Keratinocyte (primary cell): ENCODE measurements around the gene ITGB8. TPM values are rescaled to one million over a fixed set of nuclear protein-coding genes. Genes with fewer than 3 reads are reported as not detected.

Experiments used
- DNase-seq: peaks from one replicate; pipeline ENCODE4 v3.0.0-alpha.2; 2011; ENCODE audit warnings: low read depth, missing footprints, low spot score
- FAIRE-seq: peaks from 2 replicates; lab custom pipeline; 2011; peaks lifted over from hg19 to GRCh38; lab: Jason Lieb, UNC
- H2AFZ ChIP-seq: 2 replicates; pipeline ENCODE4 v1.6.0; 2012; ENCODE audit warnings: low read length, control low read depth, inconsistent platforms; ENCODE audit not compliant: control insufficient read depth
- H3K27ac ChIP-seq: 2 replicates; pipeline ENCODE4 v1.5.1; 2011; ENCODE audit warnings: low read length; ENCODE audit not compliant: control insufficient read depth, insufficient read depth
- H3K27me3 ChIP-seq: 3 replicates; pipeline ENCODE4 v1.6.0; 2011; ENCODE audit warnings: low read length; ENCODE audit not compliant: control insufficient read depth, insufficient read depth; ENCODE audit errors: extremely low read depth
- H3K36me3 ChIP-seq, 2 experiments: 2 replicates in 1 of 2; 3 replicates in 1 of 2; pipeline ENCODE4 v1.5.1; 2011; ENCODE audit warnings: low read length in 2 of 2, mild to moderate bottlenecking in 1 of 2; ENCODE audit not compliant: control insufficient read depth in 2 of 2, insufficient read depth in 2 of 2; ENCODE audit errors: extremely low read depth in 1 of 2
- H3K4me1 ChIP-seq: 3 replicates; pipeline ENCODE4 v1.5.1; 2011; ENCODE audit warnings: low read length; ENCODE audit not compliant: control insufficient read depth, insufficient read depth; ENCODE audit errors: extremely low read depth
- H3K4me2 ChIP-seq: 3 replicates; pipeline ENCODE4 v1.6.0; 2011; ENCODE audit warnings: low read depth, low read length; ENCODE audit not compliant: control insufficient read depth, insufficient read depth; ENCODE audit errors: extremely low read depth
- H3K4me3 ChIP-seq, 3 experiments: fragments of 200-600 bp in 1 of 3; sonication (generic) in 1 of 3; 2 replicates in 2 of 3; 3 replicates in 1 of 3; pipeline ENCODE4 v1.5.1; 2011 to 2016; ENCODE audit warnings: low read length in 3 of 3, mild to moderate bottlenecking in 3 of 3, control low read depth in 2 of 3, inconsistent platforms in 1 of 3, low read depth in 1 of 3, mixed read lengths in 1 of 3, mixed run types in 1 of 3, moderate library complexity in 1 of 3; ENCODE audit not compliant: control insufficient read depth in 2 of 3, insufficient read depth in 2 of 3; ENCODE audit errors: extremely low read depth in 1 of 3
- H3K79me2 ChIP-seq: 2 replicates; pipeline ENCODE4 v1.6.0; 2012; ENCODE audit warnings: low read length; ENCODE audit not compliant: control insufficient read depth, insufficient read depth
- H3K9ac ChIP-seq: 3 replicates; pipeline ENCODE4 v1.6.0; 2011; ENCODE audit warnings: low read length; ENCODE audit not compliant: control insufficient read depth, insufficient read depth; ENCODE audit errors: extremely low read depth
- H3K9me1 ChIP-seq: 3 replicates; pipeline ENCODE4 v1.6.0; 2011; ENCODE audit warnings: low read length; ENCODE audit not compliant: control insufficient read depth, insufficient read depth; ENCODE audit errors: extremely low read depth
- H3K9me3 ChIP-seq: 2 replicates; pipeline ENCODE4 v1.5.1; 2012; ENCODE audit warnings: low read depth, low read length; ENCODE audit not compliant: control insufficient read depth
- H4K20me1 ChIP-seq: 3 replicates; pipeline ENCODE4 v1.6.0; 2011; ENCODE audit warnings: low read length; ENCODE audit not compliant: control insufficient read depth, insufficient read depth; ENCODE audit errors: extremely low read depth
- EZH2 ChIP-seq: IDR thresholded peaks from one replicate; pipeline ENCODE4 v1.6.1; 2012; ENCODE audit warnings: inconsistent platforms, mild to moderate bottlenecking, low read length, moderate library complexity
- dilution Hi-C: fragments of 300-500 bp; cut with MboI; formaldehyde crosslinking; loops from one replicate; pipeline ENCODE4 v1.7.0; 2020; ENCODE audit warnings: low sequenced_read_pairs; ENCODE audit not compliant: extremely low pct_ligation_motif_present
- polyA plus RNA-seq, 5 experiments: library from polyadenylated mRNA; depleted of rRNA in 3 of 5; stranded (reverse) in 3 of 5; stranded (forward) in 1 of 5; unstranded in 1 of 5; fragments of >200 nt; gene quantifications; 1 replicate in 1 of 5; 2 replicates in 3 of 5; 3 replicates in 1 of 5; pipeline versions ENCODE4 v1.2.1 to v1.2.3, GENCODE V29; 2011 to 2012; ENCODE audit warnings: missing spikeins in 2 of 5, low read depth in 1 of 5, low replicate concordance in 1 of 5
- TF ChIP-seq, protein P1 (sequence below), 3 experiments: IDR thresholded peaks in 1 of 3; conservative IDR thresholded peaks in 1 of 3; optimal IDR thresholded peaks in 1 of 3; 2 replicates in 2 of 3; 3 replicates in 1 of 3; pipeline versions ENCODE3 to v1.5.1; 2011; ENCODE audit warnings: low read length in 3 of 3, mild to moderate bottlenecking in 3 of 3, moderate library complexity in 2 of 3, control low read depth in 1 of 3, inconsistent platforms in 1 of 3; ENCODE audit not compliant: insufficient read depth in 2 of 3; ENCODE audit errors: extremely low read depth in 1 of 3

The ITGB8 gene
- polyA plus RNA-seq, 1 donor (not counting 4 experiments of a cell fraction or from before 2014, with no cell fraction given) = 10.9 TPM

DNA sequence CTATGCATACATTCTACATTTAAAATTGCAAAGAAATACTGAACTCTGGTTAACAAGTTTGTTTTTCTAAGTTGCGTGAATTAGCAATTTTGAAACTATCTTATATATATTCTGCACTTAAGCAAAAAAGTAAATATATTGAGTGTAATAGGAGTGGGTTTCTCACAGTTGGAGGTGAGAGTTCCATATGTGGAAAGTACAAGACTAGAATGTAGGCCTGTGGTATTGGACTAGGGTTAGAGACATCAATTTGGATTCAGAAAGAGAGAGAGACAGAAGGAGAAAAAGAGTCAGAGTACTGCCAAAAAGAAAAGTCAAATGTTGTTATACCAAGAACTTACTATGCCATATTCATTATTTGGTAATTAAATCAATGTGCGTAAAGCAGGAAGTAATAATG lies 47.3 kb upstream of the ITGB8 start:
- dilution Hi-C loops = no loop called here
- no peak for DNase-seq

DNA sequence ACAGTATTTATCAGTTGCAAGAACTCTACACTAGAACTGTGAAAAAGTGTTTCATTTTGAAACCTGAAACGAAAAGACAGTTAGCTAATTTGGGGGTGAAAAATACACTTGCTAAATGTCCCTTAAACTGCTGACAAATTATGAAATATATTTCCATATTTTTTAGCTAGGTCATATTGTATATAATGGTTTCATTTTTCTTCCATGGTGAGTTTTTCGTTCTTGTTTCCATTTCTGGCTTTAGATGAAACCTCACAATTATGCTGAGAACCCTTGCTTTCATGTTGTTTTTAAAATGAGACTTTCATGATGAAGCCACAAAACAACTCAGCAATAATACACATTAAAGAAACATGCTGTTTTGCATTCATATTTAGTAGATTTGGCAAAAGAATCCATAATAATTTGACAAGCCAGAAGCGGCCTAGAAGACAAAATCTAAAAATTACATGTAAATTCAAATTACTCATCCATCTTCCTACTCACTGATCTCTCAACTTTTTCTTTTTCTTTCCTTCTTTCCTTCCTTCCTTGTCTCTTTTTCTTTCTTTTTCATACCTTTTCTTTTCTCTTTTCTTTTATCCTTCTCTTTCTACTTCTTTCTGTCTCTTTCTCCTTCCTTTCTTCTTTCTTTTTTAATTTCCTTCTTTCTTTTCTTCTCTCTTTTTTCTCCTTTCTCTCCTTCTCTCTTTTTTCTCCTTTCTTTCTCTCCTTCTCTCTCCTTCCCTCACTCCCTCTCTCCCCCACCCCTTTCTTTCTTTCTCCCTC lies 46.5 kb upstream of the ITGB8 start:
- H2AFZ ChIP-seq = no peak overlapping the region
- H3K79me2 ChIP-seq = no peaks in the 10 kb centered on the region
- H3K9ac ChIP-seq = no peak overlapping the region
- no peaks in the 10 kb centered on the region for H4K20me1 ChIP-seq
- H3K27ac ChIP-seq = no peak overlapping the region
- no peak overlapping the region for H3K4me3 ChIP-seq
- TF ChIP-seq, protein P1, sequence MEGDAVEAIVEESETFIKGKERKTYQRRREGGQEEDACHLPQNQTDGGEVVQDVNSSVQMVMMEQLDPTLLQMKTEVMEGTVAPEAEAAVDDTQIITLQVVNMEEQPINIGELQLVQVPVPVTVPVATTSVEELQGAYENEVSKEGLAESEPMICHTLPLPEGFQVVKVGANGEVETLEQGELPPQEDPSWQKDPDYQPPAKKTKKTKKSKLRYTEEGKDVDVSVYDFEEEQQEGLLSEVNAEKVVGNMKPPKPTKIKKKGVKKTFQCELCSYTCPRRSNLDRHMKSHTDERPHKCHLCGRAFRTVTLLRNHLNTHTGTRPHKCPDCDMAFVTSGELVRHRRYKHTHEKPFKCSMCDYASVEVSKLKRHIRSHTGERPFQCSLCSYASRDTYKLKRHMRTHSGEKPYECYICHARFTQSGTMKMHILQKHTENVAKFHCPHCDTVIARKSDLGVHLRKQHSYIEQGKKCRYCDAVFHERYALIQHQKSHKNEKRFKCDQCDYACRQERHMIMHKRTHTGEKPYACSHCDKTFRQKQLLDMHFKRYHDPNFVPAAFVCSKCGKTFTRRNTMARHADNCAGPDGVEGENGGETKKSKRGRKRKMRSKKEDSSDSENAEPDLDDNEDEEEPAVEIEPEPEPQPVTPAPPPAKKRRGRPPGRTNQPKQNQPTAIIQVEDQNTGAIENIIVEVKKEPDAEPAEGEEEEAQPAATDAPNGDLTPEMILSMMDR (optimal IDR thresholded peaks at IDR 0.05 in 1 of 3, IDR thresholded peaks at IDR 0.05 in 1 of 3, conservative IDR thresholded peaks at IDR 0.05 in 1 of 3; ENCODE audit: extremely low read depth in 1 of 3, insufficient read depth in 2 of 3, low read length in 3 of 3) = no peak
- TF ChIP-seq EZH2 = no peak
- H3K36me3 ChIP-seq = no peaks in the 10 kb centered on the region
- dilution Hi-C loops = no loop called here
- no peak overlapping the region for H3K4me2 ChIP-seq
- H3K9me3 ChIP-seq = no peaks in the 10 kb centered on the region
- FAIRE-seq (no peak), DNase-seq (no peak)
- no peaks in the 10 kb centered on the region for H3K27me3 ChIP-seq
- H3K4me1 ChIP-seq = no peaks in the 10 kb centered on the region
- H3K9me1 ChIP-seq = no peaks in the 10 kb centered on the region

More for the DNA sequence above, 47.3 kb upstream of the ITGB8 start:
- Histone ChIP-seq H3K36me3 (no peaks in the 10 kb centered on the region), H3K9me3 (no peaks in the 10 kb centered on the region), H3K9ac (no peak overlapping the region), H3K79me2 (no peaks in the 10 kb centered on the region), H3K4me2 (no peak overlapping the region), H4K20me1 (no peaks in the 10 kb centered on the region), H3K27ac (no peak overlapping the region), H2AFZ (no peak overlapping the region), H3K9me1 (no peaks in the 10 kb centered on the region), H3K27me3 (no peaks in the 10 kb centered on the region), H3K4me1 (no peaks in the 10 kb centered on the region), H3K4me3 (no peak overlapping the region)
- no peak for TF ChIP-seq EZH2
- TF ChIP-seq, protein P1 (optimal IDR thresholded peaks at IDR 0.05 in 1 of 3, IDR thresholded peaks at IDR 0.05 in 1 of 3, conservative IDR thresholded peaks at IDR 0.05 in 1 of 3; ENCODE audit: extremely low read depth in 1 of 3, insufficient read depth in 2 of 3, low read length in 3 of 3) = no peak
- FAIRE-seq = no peak
